HEK293T (cell line): Measurements from ENCODE around the gene ERC2.
A peak's percentile ranks its signal among the peaks of the same experiment; 100 is the strongest.

ENCODE experiments used
- CTCF ChIA-PET: fragments of 350-600 bp; formaldehyde crosslinking; extraction: SDS; loops from one replicate; lab custom pipeline; 2021; ENCODE audit warnings: antibody characterized with exemption, inconsistent platforms; lab: Yijun Ruan, JAX
- POLR2A ChIA-PET: fragments of 350-600 bp; formaldehyde crosslinking; extraction: SDS; loops from one replicate; lab custom pipeline; 2020; ENCODE audit warnings: antibody characterized with exemption, inconsistent platforms; lab: Yijun Ruan, JAX
- DNase-seq: peaks from one replicate; pipeline ENCODE4 v3.0.0; 2012; ENCODE audit warnings: mixed read lengths; ENCODE audit errors: extremely low spot score
- ARNT ChIP-seq: fragments of 450-650 bp; IDR thresholded peaks from 2 replicates; pipeline ENCODE4 v1.6.1; 2017; ENCODE audit warnings: mild to moderate bottlenecking
- BHLHE40 ChIP-seq: fragments of 450-650 bp; IDR thresholded peaks from 2 replicates; pipeline ENCODE4 v1.6.1; 2016; ENCODE audit warnings: mild to moderate bottlenecking, moderate library complexity, borderline replicate concordance
- CTBP1 ChIP-seq: fragments of 450-650 bp; IDR thresholded peaks from 2 replicates; pipeline ENCODE4 v1.6.1; 2016; ENCODE audit warnings: borderline replicate concordance
- ELF4 ChIP-seq: fragments of 450-650 bp; IDR thresholded peaks from 2 replicates; pipeline ENCODE4 v1.6.1; 2017; ENCODE audit warnings: antibody characterized with exemption
- FOXA1 ChIP-seq: fragments of 450-650 bp; IDR thresholded peaks from 2 replicates; pipeline ENCODE4 v1.6.1; 2016; ENCODE audit warnings: mild to moderate bottlenecking
- FOXK2 ChIP-seq: fragments of 450-650 bp; IDR thresholded peaks from 2 replicates; pipeline ENCODE4 v1.6.1; 2016; ENCODE audit warnings: mild to moderate bottlenecking
- FOXM1 ChIP-seq: fragments of 450-650 bp; IDR thresholded peaks from 2 replicates; pipeline ENCODE4 v1.6.1; 2017; ENCODE audit warnings: mild to moderate bottlenecking, borderline replicate concordance
- HDGF ChIP-seq: fragments of 450-650 bp; IDR thresholded peaks from 2 replicates; pipeline ENCODE4 v1.6.1; 2017; ENCODE audit warnings: antibody characterized with exemption, borderline replicate concordance
- L3MBTL2 ChIP-seq: fragments of 450-650 bp; conservative IDR thresholded peaks from 2 replicates; pipeline ENCODE4 v1.6.1; 2016; ENCODE audit warnings: mild to moderate bottlenecking
- LEF1 ChIP-seq: fragments of 450-650 bp; IDR thresholded peaks from 2 replicates; pipeline ENCODE4 v1.6.1; 2017; ENCODE audit warnings: mild to moderate bottlenecking, borderline replicate concordance
- NFRKB ChIP-seq: fragments of 450-650 bp; IDR thresholded peaks from 2 replicates; pipeline ENCODE4 v1.6.1; 2016; ENCODE audit warnings: mild to moderate bottlenecking, moderate library complexity
- SP1 ChIP-seq: fragments of 450-650 bp; IDR thresholded peaks from 2 replicates; pipeline ENCODE4 v1.6.1; 2017
- SUZ12 ChIP-seq: fragments of 450-650 bp; IDR thresholded peaks from 2 replicates; pipeline ENCODE4 v1.6.1; 2016; ENCODE audit warnings: mild to moderate bottlenecking
- TARDBP ChIP-seq: fragments of 450-650 bp; IDR thresholded peaks from 2 replicates; pipeline ENCODE4 v1.6.1; 2016
- ZNF384 ChIP-seq: fragments of 450-650 bp; IDR thresholded peaks from 2 replicates; pipeline ENCODE4 v1.6.1; 2016
- TF ChIP-seq, protein P1 (sequence below): fragments of 450-650 bp; IDR thresholded peaks from 2 replicates; pipeline ENCODE4 v1.6.1; 2016

Gene ERC2

DNA sequence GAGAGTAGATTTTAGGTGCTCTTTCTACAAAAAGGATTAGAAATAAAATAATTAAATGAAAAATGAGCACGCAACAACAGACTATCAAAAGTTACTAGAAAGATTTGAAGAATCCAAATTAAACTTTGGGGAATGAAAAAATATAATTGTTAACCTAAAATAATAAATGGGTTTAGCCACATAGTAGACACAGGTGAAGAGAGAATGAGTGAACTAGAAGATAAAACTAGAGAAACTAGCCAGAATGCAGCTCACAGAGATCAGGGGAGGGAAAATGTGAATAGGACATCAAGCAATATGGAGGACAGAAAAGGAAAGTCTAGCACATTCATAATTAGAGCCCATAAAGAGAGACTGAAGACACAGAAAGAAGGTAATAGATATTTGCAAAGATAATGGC is 670.5 kb downstream of the ERC2 start:
- no peak for DNase-seq
- TF ChIP-seq FOXK2 (no peak), TARDBP (no peak), CTBP1 (no peak)
- ChIA-PET CTCF (no interaction called here), POLR2A (no interaction called here)

DNA sequence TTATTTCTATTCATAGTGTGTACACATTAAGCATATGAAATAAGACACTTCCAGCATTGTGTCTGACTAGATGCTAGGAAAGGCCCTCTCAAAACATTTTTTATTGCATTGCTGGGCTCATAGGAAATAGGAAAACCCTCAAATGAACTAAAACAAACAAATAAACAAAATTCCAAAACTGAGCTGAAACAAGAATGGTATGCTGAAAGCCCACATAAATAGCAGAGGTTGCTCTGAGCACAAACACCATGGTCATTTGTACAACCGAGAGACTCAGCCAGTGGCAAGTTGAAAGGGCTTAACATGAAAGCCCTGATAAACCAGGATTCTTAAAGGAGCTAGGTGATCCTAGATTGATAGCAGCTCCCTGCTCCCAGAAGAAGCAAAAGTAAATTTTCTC is 671.2 kb downstream of the ERC2 start:
- no peak for DNase-seq
- POLR2A ChIA-PET, result interaction anchor here (0.7 kb wide), 1 partner anchor 9 kb away, joined by 3 read pairs; no protein-coding TSS in a partner anchor
- TF ChIP-seq ELF4, result no peak
- TF ChIP-seq FOXM1, result no peak
- no peak for TF ChIP-seq LEF1
- CTCF ChIA-PET, result no interaction called here

DNA sequence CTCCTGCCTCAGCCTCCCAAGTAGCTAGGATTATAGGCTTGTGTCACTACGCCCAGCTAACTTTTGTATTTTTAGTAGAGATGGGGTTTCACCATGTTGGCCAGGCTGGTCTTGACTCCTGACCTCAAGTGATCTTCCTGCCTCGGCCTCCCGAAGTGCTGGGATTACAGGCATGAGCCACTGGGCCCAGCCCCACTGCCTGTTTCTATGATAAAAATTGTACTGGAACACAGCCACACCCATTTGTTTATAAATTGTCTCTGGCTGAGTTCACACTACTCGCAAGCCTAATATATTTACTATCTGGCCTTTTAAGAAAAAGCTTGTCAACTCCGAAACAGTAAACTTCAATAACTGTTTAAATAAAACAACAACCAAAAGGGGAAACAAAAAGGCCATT is 671.7 kb downstream of the ERC2 start:
- DNase-seq, result no peak
- ChIA-PET POLR2A (no interaction called here), CTCF (no interaction called here)
- no peak for TF ChIP-seq ELF4

GRCh38 chr3:55795746-55796145 is 672.5 kb downstream of the ERC2 start:
- TF ChIP-seq FOXM1 (no peak), LEF1 (no peak), NFRKB (no peak), SP1 (no peak), SUZ12 (no peak), HDGF (no peak), ZNF384 (no peak), ELF4 (no peak), FOXK2 (no peak)
- ChIA-PET POLR2A (no interaction called here), CTCF (no interaction called here)
- DNase-seq, result no peak

- TF ChIP-seq HDGF (no peak), ELF4 (no peak), NFRKB (no peak), BHLHE40 (no peak), FOXM1 (no peak), FOXK2 (no peak), CTBP1 (0 out of 2 replicates have a peak, but pooled peaks have one; percentile 10)
- TF ChIP-seq, protein P1, sequence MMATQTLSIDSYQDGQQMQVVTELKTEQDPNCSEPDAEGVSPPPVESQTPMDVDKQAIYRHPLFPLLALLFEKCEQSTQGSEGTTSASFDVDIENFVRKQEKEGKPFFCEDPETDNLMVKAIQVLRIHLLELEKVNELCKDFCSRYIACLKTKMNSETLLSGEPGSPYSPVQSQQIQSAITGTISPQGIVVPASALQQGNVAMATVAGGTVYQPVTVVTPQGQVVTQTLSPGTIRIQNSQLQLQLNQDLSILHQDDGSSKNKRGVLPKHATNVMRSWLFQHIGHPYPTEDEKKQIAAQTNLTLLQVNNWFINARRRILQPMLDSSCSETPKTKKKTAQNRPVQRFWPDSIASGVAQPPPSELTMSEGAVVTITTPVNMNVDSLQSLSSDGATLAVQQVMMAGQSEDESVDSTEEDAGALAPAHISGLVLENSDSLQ, result peak; percentile 82
- POLR2A ChIA-PET, result no interaction called here
- DNase-seq, result peak; percentile 31
- CTCF ChIA-PET, result no interaction called here
These were observed 673.0 kb downstream of the ERC2 start for GRCh38 chr3:55795296-55795695.

- POLR2A ChIA-PET, result no interaction called here
- TF ChIP-seq LEF1, result no peak
- TF ChIP-seq TARDBP, result no peak
- no peak for TF ChIP-seq FOXM1
- no peak for TF ChIP-seq HDGF
- no peak for TF ChIP-seq CTBP1
- TF ChIP-seq BHLHE40, result no peak
- no peak for TF ChIP-seq NFRKB
- TF ChIP-seq ARNT, result no peak
- TF ChIP-seq L3MBTL2, result no peak
- TF ChIP-seq FOXA1, result no peak
- DNase-seq, result no peak
- CTCF ChIA-PET, result no interaction called here
These were observed 675.5 kb downstream of the ERC2 start for GRCh38 chr3:55792742-55793141.

DNA sequence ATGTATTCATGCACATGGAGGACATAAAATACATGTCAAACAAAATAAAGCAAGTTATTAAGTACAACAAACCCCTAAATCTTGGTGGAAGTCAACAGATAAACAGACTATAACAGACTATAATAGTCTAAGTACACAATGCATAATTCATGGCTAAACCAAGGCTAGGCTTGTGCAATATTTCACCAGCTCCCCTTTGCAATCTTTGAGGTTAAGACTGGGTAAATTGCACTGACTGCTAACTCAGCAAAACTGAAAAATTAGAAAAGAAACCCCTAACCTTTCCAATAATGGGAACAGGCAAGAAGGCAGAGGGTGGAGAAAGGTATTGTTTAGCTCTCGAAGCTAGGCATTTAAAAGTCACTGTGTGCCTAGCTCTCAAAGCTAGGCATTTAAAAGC is 676.3 kb downstream of the ERC2 start:
- no peak for TF ChIP-seq ELF4
- no peak for TF ChIP-seq FOXK2
- TF ChIP-seq L3MBTL2, result no peak
- TF ChIP-seq, protein P1, result no peak
- no peak for TF ChIP-seq LEF1
- TF ChIP-seq HDGF, result no peak
- TF ChIP-seq ARNT, result no peak
- POLR2A ChIA-PET, result no interaction called here
- CTCF ChIA-PET, result no interaction called here
- DNase-seq, result no peak

- ChIA-PET POLR2A (no interaction called here), CTCF (no interaction called here)
- TF ChIP-seq LEF1 (no peak), NFRKB (no peak), FOXM1 (no peak), HDGF (no peak), CTBP1 (no peak), L3MBTL2 (no peak), TARDBP (no peak), SP1 (no peak), SUZ12 (no peak), FOXA1 (no peak), BHLHE40 (no peak), FOXK2 (no peak), ARNT (no peak), ELF4 (no peak), ZNF384 (no peak)
- TF ChIP-seq, protein P1, result no peak
- DNase-seq, result no peak
These were observed 677.5 kb downstream of the ERC2 start for GRCh38 chr3:55790596-55791350.
